Fibroblast of gingiva (primary cell): ENCODE data around the gene DUSP16.
"Not testable (repeated sequence)": the region's sequence is repeated elsewhere in the genome, so short reads cannot be mapped to it uniquely, and the experiment has no call there.

Experiments used
- DNase-seq: peaks from one replicate; pipeline ENCODE4 v3.0.0-alpha.2; 2011; ENCODE audit warnings: low read depth

The DUSP16 gene

DNA sequence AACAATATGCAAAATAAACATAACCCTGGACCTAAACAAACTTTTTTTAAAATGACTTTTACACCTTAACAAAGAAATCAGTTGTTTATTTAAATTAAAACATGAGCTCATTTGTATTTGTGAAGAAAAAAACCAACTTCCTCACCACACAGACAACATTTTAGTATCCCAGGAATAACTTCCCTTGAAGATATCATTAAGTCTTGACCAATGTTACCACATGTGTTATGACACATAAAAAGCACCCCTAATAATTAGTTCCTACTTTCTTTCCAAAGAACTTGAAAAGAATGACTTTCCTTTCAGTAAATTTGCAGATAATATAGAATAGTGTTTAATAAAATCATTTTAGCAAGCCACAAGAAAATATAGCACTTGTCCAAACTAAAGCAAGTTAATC, 42.4 kb downstream of the DUSP16 start:
- DNase-seq = no peak

DNA sequence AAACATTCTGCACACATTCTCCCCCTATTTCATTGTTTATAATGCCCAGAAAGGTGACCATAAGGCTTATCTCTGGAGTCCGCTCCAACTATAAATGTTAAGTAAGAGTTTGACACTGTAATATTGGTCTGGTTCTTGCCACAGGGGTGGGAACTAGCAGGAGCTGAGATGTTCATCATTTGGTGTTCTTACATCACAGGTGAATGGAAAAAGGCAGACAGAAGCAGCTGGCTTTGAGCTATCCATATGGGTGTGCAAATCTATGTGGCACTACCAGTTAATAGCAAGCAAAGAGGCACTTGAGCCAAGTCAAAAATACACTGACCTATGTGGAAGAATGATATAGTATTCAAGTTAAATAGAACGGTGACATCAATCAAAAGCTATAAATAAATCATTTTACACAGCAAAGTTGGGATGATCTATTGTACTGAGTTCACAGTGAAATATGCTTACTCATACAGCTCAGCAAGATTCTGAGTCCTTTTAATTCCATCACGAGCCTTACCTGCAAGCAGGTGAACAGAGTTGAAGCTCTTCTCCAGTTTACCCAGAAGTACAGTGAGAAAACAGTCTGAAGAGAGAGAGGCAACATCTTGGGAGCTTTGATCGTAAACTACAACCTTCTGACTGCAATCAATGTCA, 43.2 kb downstream of the DUSP16 start:
- DNase-seq = no peak

DNA sequence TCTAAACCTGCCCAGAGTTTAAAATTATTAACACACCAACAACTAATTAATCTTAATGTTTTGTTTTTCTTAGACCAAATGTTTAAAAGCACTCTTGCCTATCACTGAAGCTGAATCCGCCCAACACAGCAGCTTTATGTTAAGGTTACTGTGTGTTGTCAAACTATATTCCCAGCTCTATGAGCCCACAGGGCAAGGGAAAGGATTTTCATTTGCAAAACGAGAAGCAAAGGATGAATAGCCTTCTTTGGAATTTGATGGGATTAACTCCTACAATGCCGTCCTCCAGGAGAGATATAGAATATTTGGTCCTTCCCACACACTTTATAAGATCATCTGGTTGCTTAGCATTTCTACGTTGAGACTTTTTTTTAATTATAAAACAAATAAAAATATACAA, 43.7 kb downstream of the DUSP16 start:
- DNase-seq = no peak

DNA sequence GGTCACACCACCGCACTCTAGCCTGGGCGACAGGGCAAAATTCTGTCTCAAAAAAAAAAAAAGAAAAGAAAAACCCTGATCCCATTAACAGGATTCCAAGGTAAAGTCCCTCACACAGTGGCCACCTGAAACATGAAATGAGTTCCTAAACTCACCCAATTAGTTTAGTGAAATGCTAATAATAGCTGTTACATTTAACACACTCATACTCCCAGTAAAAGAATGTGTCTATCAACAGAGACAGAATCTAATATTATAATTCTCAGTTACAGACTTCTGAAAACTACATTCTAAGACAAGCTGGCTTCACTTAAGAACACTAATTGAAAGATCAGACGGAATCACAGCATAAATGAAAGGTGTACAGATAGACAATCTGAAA, 44.2 kb downstream of the DUSP16 start:
- no peak for DNase-seq

DNA sequence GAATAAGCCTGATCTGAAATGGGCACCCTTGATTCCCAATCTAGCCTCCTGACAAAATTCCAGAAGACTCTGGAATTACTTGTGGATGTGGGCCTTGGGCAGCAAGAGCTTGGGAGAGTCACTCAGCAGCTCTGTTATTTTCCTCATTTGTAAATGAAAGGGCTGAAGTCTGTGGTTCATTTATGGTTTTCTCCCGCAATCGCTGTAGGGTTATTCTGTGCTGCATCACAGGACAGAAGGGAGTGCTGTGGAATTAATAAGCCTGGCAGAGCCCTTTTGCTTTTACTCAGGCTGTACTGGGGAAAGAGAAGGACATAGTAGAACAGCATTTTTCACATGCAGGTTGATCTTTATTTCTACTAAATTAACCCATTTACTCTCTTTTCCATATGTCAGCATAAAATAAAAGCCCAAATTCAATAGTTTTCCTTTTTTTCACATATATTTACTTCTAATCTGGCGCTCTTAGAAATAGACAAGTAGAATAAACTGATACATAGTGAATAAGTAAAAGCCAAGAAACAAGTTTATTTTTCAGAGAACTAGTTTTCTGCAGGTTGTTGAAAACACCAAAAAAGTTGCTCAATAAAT, 49.2 kb downstream of the DUSP16 start:
- no peak for DNase-seq

DNA sequence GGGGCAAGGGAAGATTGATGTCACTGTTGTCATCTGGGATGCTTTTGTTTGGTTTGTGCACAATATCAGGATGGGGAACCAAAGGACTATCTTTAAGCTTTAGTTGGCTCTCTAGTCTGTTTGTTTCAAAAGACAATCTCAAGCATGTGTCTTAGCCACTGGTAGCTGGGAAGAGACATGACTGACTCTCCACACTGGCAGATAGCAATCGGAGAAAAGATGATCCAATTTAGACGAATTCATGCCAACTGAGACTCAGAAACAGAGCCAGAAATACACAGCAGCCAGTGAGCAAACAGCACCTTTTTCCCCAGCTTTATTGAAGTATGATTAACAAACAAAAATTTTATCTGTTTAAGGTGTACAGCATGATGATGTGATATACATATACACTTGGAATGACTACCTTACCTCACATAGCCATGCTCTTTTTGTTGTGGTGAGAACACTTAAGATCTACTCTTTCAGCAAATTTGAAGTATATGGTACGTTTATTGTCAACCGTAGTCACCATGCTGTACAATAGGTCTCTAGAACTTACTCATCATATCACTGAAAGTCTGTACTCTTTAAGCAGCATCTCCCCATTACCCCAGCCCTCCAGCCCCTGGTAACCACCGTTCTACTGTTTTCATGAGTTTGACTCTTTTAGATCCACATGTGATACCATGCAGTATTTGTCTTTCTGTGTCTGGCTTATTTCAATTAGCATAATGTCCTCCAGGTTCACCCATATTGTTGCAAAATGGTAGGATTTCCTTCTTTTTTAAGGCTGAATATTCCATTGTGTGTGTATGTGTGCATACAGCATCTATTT, 50.6 kb downstream of the DUSP16 start:
- no peak for DNase-seq

DNA sequence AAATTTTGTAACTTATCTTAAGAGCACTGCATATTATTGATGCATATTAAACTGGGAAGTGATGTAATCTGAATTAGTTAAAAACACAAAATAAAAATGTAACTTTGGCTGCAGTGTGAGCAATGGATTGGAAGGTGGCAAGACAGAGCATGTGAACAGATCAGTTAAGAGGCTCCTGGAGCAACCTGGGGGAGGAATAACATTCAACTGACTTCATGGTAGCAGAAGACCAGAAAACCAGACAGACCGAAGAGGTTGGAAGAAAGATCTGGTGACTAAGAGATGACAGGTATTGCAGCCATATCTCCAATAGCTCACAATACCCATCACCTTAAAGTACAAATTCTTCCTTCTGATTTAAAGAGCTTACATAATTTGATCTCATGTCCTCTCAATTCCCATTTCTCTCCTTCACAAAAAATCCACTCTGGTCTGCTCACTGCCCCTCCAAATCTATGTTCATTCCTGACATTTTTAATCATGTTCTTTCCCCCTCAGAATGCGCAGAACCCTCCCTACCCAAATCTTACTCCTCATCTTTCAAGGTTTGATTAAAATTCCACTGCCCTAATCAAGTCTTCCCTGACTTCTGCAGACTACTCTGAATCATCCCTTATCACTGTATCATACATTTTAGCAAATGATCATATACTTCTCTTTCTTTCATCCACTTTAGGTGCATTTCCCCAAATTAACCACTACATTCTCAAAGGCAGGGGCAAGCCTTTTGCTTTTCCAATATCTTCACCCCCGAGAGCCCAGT, 51.5 kb downstream of the DUSP16 start:
- no peak for DNase-seq

DNA sequence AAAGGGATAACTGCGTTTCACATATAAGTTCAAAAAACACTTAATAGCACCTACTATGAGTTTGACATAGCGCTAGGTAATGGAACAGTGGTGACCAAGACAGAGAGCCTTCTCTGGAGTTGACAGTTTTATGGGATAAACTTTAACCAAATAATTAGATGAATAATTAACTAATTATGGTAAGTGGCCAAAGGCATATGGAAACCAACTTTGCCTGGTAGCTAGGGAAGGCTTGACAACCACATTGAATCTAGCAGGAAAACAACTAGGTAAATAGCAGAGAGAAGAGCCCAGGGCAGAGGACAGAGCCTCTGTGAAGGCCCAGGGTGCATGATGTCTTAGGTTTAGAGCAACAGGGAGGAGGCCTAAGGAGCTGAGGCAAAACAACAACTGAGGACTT, 52.1 kb downstream of the DUSP16 start:
- DNase-seq = no peak

DNA sequence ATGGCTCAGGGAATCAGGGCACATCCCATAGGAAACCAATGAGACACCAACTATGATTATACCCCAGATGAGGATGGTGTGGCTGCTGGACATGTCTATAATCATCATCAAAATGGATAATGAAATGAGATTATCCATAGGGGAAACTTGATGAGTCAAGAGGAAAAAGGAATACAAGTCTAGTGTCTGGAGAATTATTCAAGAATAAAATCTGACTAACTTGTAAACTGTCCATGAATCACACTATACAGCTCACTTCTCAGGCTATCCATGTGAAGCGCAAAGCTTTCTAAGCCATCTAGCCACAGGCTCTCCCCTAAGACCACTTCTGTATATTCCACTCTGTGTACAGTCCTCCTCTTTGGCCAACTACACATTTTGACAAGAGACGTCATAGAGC, 52.5 kb downstream of the DUSP16 start:
- no peak for DNase-seq

DNA sequence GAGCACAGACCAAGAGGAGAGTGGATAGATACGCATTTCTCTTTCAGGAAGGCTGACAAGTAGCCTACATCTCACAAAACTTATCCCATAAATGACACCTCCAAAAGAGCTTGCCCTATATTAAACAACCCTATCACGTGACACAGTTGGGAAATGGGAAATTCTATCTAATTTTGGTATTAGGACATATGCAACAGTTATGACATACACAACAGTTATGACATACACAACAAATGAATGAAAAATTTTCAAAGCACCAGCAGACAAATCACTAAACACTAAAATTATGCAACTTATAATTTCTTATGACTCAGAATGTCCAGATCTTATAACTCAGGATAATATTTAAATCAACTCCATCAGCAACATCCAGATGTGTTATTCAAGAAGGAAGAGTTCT, 54.1 kb downstream of the DUSP16 start:
- peak; percentile 89 for DNase-seq

DNA sequence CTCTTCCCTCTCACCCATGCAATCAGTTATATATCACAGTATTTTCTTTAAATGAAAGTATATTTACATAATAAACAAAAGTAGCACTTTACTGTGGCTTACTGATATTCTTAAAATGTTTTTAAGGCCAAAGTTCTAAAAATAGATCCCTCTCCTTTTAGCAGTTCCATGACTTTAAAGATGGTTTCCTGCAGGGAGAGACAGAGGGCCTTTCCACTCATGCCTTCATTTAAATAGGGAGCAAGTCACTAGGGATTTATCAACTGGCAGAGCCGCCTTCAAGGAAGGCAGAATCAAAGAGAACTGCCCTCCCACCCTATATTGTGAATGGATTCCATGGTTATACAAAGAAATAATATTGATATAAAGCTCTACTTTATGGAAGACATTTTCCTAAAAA, 55.5 kb downstream of the DUSP16 start:
- DNase-seq = no peak

DNA sequence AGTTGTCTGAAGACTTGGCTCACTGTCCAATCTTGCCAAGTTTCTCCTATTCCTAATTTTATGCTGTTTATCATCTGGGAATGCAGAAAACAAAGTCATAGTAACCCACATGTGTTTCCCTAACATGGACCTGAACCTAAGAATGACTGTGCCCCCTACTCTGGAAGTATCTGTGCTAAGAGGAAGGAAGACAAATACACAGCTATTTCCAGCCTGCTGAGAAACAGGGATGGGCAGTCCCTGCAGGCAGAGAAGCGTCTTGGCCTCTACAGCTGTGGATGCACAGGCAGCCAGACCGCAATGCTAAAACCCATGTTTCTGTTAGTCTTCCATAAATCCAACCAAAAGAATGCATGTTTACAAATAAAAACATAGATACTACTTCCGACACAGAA, 56.2 kb downstream of the DUSP16 start:
- peak; percentile 72 for DNase-seq

DNA sequence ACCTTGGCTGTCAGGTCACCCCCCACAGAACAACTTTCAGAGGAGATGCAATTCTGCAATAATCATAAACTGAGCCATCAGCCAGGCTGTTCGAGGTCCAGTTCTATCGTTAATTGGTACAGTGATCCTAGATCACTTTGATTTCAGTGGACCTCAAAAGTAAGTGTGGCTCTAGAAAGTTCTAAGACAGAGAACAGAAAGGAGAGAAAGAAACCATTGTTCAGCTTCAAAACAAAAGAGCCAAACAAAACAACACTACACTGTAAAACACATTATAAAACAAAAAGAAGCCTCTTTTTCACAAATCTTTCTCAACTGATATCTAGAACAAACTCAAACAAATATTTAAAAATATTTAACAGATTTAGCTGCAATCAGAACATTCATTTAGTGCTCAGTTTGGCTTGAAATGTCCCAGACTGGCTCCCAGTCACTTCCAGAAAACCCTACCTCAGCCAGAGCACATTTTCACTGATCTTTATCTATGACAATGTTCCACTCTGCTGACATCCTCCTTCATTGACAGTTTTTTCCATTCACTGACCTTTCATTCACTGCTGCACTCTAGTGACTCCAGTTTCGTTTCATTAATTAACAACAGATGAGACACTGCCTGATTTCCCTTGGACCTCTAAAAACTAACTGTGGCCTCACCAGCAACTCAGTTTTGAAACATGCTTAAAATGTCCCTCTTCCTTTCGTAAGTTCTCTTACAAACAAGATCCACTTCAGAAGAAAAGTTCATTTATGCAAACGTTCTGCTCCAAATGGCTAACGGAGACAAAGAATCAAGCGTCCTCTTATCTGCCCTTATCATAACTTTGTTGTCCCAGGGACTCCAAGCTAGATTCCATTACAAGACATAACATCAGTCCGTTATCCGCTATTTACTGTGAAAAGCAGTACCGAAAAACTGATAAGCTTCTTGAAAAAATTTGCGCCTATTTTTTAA, 56.8 kb downstream of the DUSP16 start:
- peak; percentile 91 for DNase-seq

DNA sequence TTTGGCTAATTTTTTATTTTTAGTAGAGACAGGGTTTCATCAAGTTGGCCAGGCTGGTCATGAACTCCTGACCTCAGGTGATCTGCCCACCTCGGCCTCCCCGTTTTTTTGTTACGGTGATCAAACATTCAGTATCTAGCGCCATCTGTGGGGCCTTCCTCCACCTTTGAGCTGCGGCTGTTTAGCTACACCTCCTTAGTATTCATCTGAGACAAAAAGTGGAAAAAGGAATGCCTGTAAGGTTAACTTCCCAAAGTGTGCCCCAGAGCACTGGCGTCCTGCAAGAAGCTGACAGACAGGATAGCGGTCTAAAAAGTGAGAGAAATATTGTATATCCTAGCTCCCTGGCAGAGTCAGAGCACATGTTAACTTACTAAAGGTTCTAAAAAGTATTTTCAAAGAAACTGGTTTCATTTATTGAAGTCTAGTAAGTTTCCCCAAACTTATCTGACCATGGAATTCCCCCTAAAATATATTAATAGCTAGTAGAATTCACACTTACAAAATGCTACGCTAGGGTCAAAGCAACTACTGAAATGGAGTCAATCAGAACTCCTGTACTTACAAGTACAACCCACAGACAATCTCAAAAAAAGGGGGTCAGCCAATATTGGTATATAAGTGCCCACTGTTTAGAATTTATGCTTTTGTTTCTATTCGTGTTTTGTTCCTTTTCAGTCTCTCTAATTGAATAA, 59.1 kb downstream of the DUSP16 start:
- DNase-seq = no peak

DNA sequence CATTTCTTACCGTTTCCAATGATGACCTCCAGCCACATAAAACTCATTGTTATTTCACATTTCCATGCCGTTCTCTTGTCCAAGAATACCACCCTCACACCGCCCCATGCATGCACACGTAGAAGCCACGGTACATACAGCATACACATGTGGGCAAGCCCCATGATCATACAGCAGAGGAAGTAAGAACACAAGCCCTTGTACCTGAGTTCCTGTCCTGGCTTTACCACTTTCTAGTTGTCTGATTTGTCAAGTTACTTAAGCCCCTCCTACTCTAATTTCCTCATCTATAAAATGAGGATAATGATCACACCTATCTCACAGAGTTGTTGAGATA, 59.9 kb downstream of the DUSP16 start:
- no peak for DNase-seq

DNA sequence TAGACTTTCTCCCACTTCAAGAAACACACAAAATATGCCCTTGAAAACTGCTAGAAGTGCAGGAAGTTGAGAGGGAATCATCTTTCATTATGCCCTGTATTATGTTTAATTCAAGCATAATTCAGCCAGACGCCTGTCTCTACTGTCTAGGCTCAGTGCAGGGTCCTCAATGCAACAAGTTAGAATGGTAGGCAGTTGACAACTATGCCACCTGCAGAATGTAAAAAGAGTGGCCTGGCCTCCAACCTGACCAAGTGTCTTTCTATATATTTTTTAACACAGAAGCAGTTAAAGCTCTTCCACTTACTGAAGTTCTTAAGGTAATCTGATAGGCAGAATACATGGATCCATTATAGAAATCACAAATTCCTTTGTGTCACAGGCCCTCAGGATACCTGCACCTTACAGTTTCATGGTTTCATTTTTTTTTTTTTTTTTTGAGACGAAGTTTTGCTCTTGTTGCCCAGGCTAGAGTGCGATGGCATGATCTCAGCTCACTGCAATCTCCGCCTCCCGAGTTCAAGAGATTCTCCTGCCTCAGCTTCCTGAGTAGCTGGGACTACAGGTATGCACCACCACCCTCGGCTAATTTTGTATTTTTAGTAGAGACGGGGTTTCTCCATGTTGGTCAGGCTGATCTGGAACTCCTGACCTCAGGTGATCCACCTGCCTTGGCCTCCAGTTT, 60.4 kb downstream of the DUSP16 start:
- not testable (repeated sequence) for DNase-seq

DNA sequence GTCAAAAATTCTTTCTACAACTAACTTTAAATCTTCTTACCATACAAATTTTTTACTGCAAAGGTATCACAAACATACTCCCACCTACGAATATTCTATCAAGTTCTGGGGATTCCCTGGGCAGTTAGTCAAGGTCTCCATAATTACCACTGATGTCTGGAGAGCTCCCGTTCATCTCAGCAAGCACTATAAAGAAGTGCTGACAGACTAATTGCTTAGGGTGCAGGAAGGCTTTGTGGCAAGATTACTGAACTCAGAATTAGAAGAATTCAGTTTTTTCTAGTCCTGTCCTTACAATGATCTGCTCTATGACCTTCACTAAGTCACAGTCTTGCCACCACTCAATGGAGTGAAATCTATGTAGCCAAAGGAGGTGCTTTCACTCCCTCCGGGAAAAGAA, 61.5 kb downstream of the DUSP16 start:
- no peak for DNase-seq

DNA sequence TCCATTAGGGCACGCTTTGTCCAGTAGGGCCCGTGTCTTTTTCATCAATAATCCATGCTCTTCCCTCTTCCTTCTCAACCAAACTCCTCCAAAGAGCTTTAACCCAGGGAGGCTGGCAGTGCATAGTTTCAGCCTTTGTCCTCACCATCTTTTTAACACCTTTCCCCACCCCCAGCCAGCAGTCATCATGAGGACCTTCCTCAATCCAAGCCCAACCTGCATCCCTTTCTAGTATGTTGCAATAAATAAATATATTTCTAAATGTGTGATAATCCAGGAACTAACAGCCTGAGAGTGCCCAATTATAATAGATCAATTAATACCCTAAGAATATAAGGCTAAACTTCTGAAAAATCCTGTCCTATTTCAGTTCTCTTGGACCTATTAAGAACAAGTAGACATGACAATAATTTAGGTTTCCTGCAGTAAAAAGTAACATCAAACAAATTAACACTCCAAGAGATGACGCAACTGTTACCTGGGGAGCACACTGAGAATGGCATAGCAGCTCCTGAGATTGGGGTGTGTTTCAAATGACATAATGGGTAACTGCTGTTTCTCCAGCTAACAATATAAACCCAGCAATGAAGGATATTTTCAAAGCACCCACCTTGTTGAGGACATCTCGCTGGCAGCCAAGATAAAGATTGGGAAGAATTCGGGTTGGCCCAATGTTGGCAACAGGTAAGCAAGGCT, 62.6 kb downstream of the DUSP16 start:
- DNase-seq = no peak

DNA sequence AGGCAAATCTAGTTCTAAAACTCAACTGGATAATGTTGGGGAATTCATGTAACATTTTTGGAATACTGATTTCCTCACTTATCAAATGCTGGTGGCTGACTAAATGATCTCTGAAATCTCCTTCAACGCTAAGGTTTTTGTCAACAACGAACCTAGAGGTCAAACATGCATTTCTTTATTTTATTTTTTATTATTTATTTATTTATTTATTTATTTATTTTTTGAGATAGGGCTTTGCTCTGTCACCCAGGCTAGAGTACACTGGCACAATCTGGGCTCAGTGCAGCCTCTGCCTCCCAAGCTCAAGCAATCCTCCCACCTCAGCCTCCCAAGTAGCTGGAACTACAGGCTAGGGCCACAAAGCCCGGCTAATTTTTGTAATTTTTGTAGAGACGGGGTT, 64.5 kb downstream of the DUSP16 start:
- no peak for DNase-seq

DNA sequence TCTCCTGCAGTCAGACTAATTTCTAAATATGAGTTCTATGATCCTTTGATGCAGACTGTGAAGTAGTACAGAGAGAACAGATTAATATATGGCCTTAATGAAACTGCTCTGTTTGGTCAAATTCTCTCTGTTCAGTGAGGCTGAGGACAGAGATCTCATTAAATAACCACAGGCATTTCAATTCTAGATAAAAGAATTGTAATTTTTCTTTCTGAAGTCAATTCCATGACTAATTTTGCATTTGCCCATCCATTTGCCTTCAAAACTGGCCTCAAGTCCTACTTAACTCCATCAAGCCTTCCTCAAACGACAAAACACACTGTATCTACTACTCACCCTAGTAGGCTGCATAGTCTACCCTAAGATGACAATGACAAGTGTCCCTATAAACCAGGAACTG, 67.1 kb downstream of the DUSP16 start:
- no peak for DNase-seq
